B cell (primary cell): ENCODE data around the gene LRP1.

Experiments used
- CTCF ChIP-seq: fragments of 200-600 bp; IDR thresholded peaks from one replicate; pipeline ENCODE4 v1.8.0; 2022; ENCODE audit warnings: antibody characterized with exemption, mild to moderate bottlenecking
- EZH2 ChIP-seq: IDR thresholded peaks from 2 replicates; pipeline ENCODE4 v1.6.1; 2012; ENCODE audit warnings: borderline replicate concordance, low read depth, mild to moderate bottlenecking, moderate library complexity, low read length; ENCODE audit not compliant: insufficient read depth, poor library complexity, severe bottlenecking

- TF ChIP-seq CTCF: no peak
- no peak for TF ChIP-seq EZH2
Observed at GRCh38 chr12:57106021-57106708, 22.1 kb upstream of the LRP1 start.
